HG02938 (cell line): ENCODE data around the gene COQ6.
"Not testable (repeated sequence)": the region's sequence is repeated elsewhere in the genome, so short reads cannot be mapped to it uniquely, and the experiment has no call there.

Experiments used
- ATAC-seq: cut with Tn5 transposase; IDR thresholded peaks from one replicate; pipeline ENCODE4 v1.9.1; 2021; ENCODE audit warnings: mild to moderate bottlenecking, moderate library complexity; ENCODE audit not compliant: unreplicated experiment

Gene COQ6

GRCh38 chr14:73977896-73978295, 27.8 kb downstream of the COQ6 start:
- ATAC-seq = no peak

- ATAC-seq = no peak
Measured at GRCh38 chr14:73988065-73988464, 38.0 kb downstream of the COQ6 start.

GRCh38 chr14:73988656-73989055, 38.6 kb downstream of the COQ6 start:
- not testable (repeated sequence) for ATAC-seq

- ATAC-seq = no peak
Measured at GRCh38 chr14:73991092-73991491, 41.0 kb downstream of the COQ6 start.

GRCh38 chr14:73994926-73995325, 44.8 kb downstream of the COQ6 start:
- not testable (repeated sequence) for ATAC-seq

GRCh38 chr14:73995977-73996378, 45.9 kb downstream of the COQ6 start:
- no peak for ATAC-seq

- no peak for ATAC-seq
Measured at GRCh38 chr14:73996731-73997107, 46.6 kb downstream of the COQ6 start.

GRCh38 chr14:73997108-73997943, 47.2 kb downstream of the COQ6 start:
- no peak for ATAC-seq

GRCh38 chr14:73997944-73998447, 47.9 kb downstream of the COQ6 start:
- ATAC-seq = no peak

- ATAC-seq = no peak
Measured at GRCh38 chr14:73998726-73999125, 48.6 kb downstream of the COQ6 start.

GRCh38 chr14:74005664-74006063, 55.6 kb downstream of the COQ6 start:
- not testable (repeated sequence) for ATAC-seq

GRCh38 chr14:74008843-74009499, 58.9 kb downstream of the COQ6 start:
- ATAC-seq = no peak
